Prostate gland (tissue), 2 donors: Measurements from ENCODE around the gene C1orf105. TPM values are rescaled to one million over a fixed set of nuclear protein-coding genes. Genes with fewer than 3 reads are reported as not detected.
A peak's percentile ranks its signal among the peaks of the same experiment; 100 is the strongest.

ENCODE experiments used
- DNase-seq: peaks from one replicate; pipeline ENCODE4 v3.0.0-alpha.2; 2019; ENCODE audit warnings: low spot score
- H3K27ac ChIP-seq, 2 donors: fragments of 200-600 bp; sonication (generic); 2 replicates each; pipeline ENCODE4 v1.5.1; 2017 to 2019
- H3K27me3 ChIP-seq: fragments of 200-600 bp; sonication (generic); replicated peaks from 2 replicates; pipeline ENCODE4 v1.5.1; 2019; ENCODE audit not compliant: insufficient read depth
- H3K36me3 ChIP-seq, 2 donors: fragments of 200-600 bp; sonication (generic); 1 replicate in 1 of 2; 2 replicates in 1 of 2; pipeline versions ENCODE4 v1.5.1 to v1.8.1; 2017 to 2019
- H3K4me1 ChIP-seq: fragments of 200-600 bp; sonication (generic); replicated peaks from 2 replicates; pipeline ENCODE4 v1.5.1; 2019
- H3K4me3 ChIP-seq, 2 donors: fragments of 200-600 bp; sonication (generic); 2 replicates each; pipeline ENCODE4 v1.5.1; 2017 to 2019
- H3K9me3 ChIP-seq: fragments of 200-600 bp; sonication (generic); 2 replicates; pipeline ENCODE4 v1.5.1; 2017
- CTCF ChIP-seq, 4 experiments: fragments of 200-600 bp in 2 of 4; fragments of 450-650 bp in 2 of 4; sonication (generic) in 2 of 4; IDR thresholded peaks; 1 replicate in 3 of 4; 2 replicates in 1 of 4; pipeline ENCODE4 v1.5.1; 2016 to 2019; ENCODE audit warnings: antibody characterized with exemption in 4 of 4, mild to moderate bottlenecking in 2 of 4, moderate library complexity in 2 of 4
- POLR2A ChIP-seq: fragments of 450-650 bp; IDR thresholded peaks from one replicate; pipeline ENCODE4 v1.6.1; 2016; ENCODE audit warnings: antibody characterized with exemption, mild to moderate bottlenecking
- POLR2AphosphoS5 ChIP-seq: sonication (generic); formaldehyde crosslinking; IDR thresholded peaks from one replicate; pipeline ENCODE4 v1.6.1; 2017; ENCODE audit warnings: antibody characterized with exemption
- WGBS: methylation state at CpG from one replicate; pipeline ENCODE4 v1.1.5; 2018; 5-methylcytosine and 5-hydroxymethylcytosine counted together
- intact Hi-C: fragments of 100-400 bp; cut with DNase I; formaldehyde crosslinking; loops from one replicate; pipeline ENCODE4 v1.14.2; 2022
- total RNA-seq, 2 donors: library from RNA; depleted of rRNA; stranded (reverse); fragments of >200 nt; gene quantifications; one replicate each; pipeline ENCODE4 v1.1.0, GENCODE V29; 2016

Gene C1orf105
- total RNA-seq, 2 donors from 2014 or later, result 0.36 to 1.4 TPM

GRCh38 chr1:172446547-172446946, 26.1 kb downstream of the C1orf105 start:
- DNase-seq, result no peak
- Histone ChIP-seq H3K4me1 (no peaks in the 10 kb centered on the region), H3K4me3 (no peak overlapping the region), H3K36me3 (no peaks in the 10 kb centered on the region), H3K27me3 (no peaks in the 10 kb centered on the region), H3K27ac (no peak overlapping the region), H3K9me3 (no peaks in the 10 kb centered on the region)
- intact Hi-C loops, result loop anchor here (5.0 to 10.0 kb wide), 2 partner anchors 271 to 642 kb away; no protein-coding TSS in a partner anchor
- WGBS, result 90% methylated on average over 3 of the region's 3 CpGs
- TF ChIP-seq CTCF (IDR thresholded peaks at IDR 0.05), result no peak
- no peak for TF ChIP-seq POLR2A
- no peak for TF ChIP-seq POLR2AphosphoS5

DNA sequence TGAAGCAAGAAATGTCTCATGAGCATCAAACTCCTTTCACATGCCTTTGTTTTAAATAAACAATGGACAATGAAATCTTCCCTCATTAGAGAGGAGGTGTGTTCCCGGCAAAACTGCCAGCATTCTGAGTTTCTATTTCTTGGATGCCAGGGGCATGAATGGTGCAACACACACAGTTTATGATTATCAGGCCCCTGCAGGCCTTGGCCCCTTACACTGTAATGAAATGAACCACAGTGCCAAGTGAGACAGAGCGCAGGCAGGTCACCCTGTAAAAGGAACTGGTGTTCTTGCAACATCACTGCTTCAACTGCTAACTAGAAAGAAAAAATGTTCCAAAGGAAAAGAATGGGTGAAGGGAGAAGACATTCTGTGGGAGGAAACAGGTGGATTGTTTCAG, 27.2 kb downstream of the C1orf105 start:
- Histone ChIP-seq H3K36me3 (no peaks in the 10 kb centered on the region), H3K4me3 (no peak overlapping the region), H3K9me3 (no peaks in the 10 kb centered on the region), H3K4me1 (no peaks in the 10 kb centered on the region), H3K27ac (no peak overlapping the region), H3K27me3 (no peaks in the 10 kb centered on the region)
- TF ChIP-seq POLR2A (no peak), CTCF (IDR thresholded peaks at IDR 0.05) (no peak), POLR2AphosphoS5 (peak; percentile 40)
- intact Hi-C loops, result loop anchor here (5.0 to 10.0 kb wide), 2 partner anchors 270 to 643 kb away; no protein-coding TSS in a partner anchor
- WGBS, result 58% methylated on average over 2 of the region's 2 CpGs
- DNase-seq, result peak; percentile 50

GRCh38 chr1:172448995-172449584, 28.6 kb downstream of the C1orf105 start:
- no peaks in the 10 kb centered on the region for H3K27me3 ChIP-seq
- intact Hi-C loops, result loop anchor here (5.0 to 10.0 kb wide), 2 partner anchors 268 to 644 kb away; no protein-coding TSS in a partner anchor
- DNase-seq, result no peak
- H3K27ac ChIP-seq, result no peak overlapping the region
- no peaks in the 10 kb centered on the region for H3K9me3 ChIP-seq
- WGBS, result 64% methylated on average over 6 of the region's 6 CpGs
- no peaks in the 10 kb centered on the region for H3K36me3 ChIP-seq
- H3K4me3 ChIP-seq, result no peak overlapping the region
- TF ChIP-seq POLR2A, result no peak
- TF ChIP-seq CTCF (IDR thresholded peaks at IDR 0.05), result no peak
- no peak for TF ChIP-seq POLR2AphosphoS5
- H3K4me1 ChIP-seq, result no peaks in the 10 kb centered on the region

DNA sequence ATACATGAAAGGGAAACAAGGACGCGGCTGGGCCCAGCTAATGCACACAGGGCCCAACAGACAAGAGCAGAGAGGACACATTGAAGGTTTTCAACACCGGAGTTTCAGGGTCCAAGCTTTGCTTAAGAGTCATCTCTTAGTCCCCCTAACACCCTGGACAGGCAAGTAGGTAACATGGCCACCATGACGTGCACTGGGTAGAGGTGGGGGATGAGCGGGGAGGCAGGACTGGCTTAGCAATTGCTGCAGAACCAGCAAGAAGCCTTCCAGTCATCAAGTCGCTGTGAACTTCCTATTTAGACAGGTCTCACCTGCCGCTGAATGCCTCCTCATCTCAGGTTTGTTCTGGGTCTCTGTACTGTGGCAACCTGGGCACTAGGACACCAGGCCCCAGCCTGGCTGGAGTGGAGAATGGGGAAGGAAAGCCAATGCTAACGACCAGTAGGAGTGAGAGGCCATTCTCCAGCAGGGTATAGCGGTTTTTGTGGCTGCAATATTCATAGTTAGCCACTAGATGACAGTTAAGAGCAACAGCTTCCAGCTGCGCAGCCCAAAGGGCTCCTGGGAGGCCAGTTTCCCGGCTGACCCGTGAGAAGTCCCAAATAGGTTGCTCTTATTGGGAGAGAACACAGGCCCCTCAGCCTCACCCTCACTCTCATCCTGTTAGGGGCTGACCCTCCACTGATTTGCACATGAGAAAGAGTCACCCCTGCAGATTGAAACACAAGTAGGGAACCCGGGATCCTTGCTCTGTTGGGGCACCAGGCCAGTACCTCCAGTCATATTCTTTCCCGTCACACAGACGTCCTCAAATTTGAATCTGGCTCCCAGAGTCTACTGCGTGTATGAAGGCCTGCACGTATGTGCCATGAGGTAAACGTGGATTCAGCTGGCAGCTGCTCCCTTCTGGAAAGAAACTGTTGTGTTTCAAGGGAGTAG, 29.4 kb downstream of the C1orf105 start:
- H3K27me3 ChIP-seq, result no peaks in the 10 kb centered on the region
- DNase-seq, result no peak
- H3K9me3 ChIP-seq, result no peaks in the 10 kb centered on the region
- intact Hi-C loops, result loop anchor here (5.0 to 10.0 kb wide), 3 partner anchors 82 to 645 kb away; partner anchors contain the start of gene SUCO
- H3K4me3 ChIP-seq, result no peak overlapping the region
- no peaks in the 10 kb centered on the region for H3K36me3 ChIP-seq
- H3K4me1 ChIP-seq, result no peaks in the 10 kb centered on the region
- no peak for TF ChIP-seq POLR2A
- TF ChIP-seq CTCF (IDR thresholded peaks at IDR 0.05), result peak; percentile 48 to 78 (median 73)
- no peak for TF ChIP-seq POLR2AphosphoS5
- no peak overlapping the region for H3K27ac ChIP-seq
- 56% methylated on average over 18 of the region's 18 CpGs for WGBS
